HG02981 (cell line): ENCODE data around the gene C19orf81.

Experiments used
- ATAC-seq: cut with Tn5 transposase; IDR thresholded peaks from one replicate; pipeline ENCODE4 v1.9.1; 2021; ENCODE audit warnings: mild to moderate bottlenecking, moderate library complexity; ENCODE audit not compliant: unreplicated experiment

C19orf81 gene

DNA sequence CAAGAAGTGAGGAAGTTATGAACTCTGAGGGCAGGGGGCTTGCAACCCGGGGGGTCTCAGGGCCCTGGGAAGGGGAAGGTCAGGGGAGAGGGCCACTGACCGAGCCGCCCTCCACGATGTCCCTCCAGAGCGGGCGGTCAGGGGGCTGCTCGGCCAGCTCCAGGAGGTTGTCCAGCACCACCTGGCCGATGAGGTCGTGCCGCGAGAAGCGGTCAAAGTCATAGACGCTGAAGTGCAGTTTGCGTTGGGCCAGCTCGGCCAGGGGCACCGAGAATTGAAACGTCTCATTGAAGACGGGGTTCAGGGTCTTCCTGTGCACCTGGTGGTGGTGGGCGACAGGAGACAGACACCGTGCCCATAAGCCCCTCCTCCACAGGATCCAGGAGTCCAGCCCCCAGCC, 20.1 kb upstream of the C19orf81 start:
- no peak for ATAC-seq

DNA sequence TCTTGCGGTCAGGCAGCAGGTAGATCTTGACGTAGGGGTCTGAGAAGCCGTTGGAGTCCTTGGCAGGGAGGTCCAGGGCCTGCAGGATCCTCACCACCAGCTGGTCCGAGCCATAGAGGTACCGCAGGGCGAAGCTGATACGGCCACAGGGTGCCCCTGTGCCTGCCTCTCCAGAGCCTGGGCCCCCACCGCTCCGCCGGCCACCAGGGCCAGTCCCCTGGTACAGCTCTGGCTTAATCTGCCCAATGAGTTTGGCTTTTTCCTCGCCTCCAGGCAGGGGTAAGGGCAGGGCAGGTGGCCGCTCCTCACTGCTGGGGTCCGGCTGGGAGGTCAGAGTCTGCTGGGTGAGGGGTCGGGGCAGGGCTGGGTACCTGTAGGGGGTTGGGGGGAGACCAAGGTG, 19.4 kb upstream of the C19orf81 start:
- ATAC-seq = no peak

DNA sequence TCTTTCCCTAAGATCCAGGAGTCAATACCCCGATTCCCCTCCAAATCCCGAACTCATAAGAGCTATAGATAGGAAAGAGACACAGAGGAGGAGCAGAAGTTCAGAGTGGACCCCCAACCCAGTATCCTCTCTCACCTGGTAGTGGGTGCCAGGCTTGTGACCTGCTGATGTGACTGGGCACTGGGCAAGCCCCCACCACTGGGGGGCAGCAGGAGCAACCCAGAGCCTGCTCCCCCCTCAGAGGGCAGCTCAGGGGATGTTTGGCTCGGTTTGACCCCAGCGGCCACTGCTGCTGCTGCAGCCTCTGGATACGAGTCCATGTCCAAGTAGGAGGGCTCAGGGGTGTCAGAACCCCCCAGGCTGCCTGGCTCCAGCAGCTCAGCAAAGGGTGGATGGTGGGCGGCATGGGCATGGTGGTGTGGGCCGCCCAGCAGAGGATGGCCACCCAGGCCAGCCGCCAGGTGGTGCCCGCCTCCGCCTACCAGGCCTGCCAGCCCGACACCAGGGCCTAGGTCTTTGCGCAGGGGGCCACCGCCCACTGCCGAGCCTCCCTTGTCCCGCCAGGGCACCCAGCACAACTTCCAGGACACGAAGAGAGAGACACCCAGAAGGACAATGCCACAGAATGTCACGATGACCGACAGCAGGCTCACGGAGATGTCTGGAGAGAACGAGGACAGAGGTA, 17.0 kb upstream of the C19orf81 start:
- no peak for ATAC-seq

DNA sequence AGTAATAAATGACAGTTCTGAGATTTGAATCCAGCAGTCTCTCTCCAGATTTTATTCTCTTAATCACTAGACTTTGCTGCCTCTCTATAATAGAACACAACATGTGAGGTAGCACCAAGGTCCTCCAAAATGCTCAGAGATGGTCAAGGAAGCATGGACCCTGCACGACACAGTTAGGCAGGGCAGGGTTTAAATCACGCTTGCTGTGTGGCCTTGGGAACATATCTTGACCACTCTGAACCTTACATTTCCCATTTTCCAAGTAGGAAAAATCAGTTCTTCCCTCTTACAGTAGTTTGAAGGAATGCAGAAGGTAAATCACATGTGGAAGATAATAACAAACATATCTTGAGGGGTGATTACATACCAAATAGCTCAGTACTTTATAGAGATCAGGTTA, 15.9 kb upstream of the C19orf81 start:
- ATAC-seq = no peak

DNA sequence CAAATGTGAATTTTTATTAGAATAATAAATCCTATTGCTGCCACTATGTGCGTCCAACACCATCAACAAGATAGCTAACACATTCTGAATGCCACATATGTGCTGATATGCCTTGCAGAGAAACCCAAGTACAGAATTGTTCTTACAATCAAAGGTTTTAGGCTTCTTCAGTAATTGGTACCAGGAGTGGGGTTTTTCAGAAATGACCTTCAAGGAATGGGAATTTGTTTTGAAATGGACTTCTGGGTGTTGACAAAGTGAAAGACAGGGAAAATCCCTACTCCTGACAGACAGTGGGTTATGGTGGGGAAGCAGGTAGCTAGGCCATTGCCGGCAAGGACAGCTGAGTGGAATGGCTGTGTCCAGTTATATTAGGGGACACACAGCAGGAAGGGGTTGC, 15.3 kb upstream of the C19orf81 start:
- no peak for ATAC-seq

DNA sequence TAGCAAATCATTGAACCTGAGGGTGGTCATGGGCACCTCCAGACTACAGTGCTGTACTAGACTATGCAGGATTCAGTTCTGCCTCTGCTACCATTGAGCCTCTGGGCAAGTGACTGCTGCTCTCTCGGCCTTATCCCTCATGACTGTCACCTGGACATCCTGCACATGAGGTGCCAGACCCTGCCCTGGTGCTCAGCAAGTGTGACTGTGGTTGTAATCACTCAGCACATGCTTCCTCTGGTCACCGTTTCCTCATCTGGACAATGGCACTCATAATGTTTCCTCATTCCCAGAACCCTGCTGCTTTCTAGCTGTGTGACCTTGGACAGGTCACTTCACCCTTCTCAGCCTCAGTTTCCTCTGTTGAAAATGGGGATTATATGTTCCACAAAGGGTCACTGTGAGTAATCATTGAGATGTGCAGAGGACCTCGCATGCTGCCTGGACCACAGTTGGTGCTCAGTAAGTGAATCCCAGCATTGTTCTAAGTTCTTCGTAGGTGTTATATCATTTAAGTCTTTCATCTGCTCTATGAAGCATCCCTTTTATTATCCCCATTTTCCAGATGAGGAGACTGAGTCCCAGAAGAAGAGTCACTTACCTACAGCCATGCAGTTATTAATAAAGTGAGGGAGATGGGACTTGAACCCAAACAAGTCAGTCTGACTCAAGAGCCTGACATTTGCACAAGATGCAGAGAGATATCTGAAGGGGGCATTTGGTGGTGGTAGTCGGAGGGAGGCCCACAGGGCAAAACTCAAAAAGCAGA, 12.7 kb upstream of the C19orf81 start:
- no peak for ATAC-seq

DNA sequence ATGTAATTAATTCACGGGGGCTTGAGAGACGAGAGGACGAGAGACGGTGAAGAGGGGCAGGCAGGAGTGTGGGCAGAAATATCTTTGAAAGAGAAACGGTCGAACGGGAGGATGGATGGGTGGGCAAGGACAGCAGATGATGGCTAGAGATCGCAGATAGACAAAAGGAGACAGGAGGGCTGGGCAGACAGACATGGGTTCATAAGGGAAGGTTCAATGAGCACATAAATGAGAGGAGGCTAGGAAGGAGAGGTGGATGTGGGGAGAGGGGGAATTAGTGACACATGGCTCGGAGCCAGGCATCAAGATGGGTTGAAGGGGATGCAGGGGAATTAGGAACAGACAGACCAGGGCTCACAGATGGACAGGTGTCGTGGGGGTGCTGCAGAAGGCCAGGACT, 10.6 kb upstream of the C19orf81 start:
- ATAC-seq = no peak

GRCh38 chr19:50639121-50640112, 9.8 kb upstream of the C19orf81 start, which contains the start of gene SYT3:
Gene SYT3, minus strand, starts transcription at chr19:50639881. Its CDS starts 2,470 bp downstream, at chr19:50637411.
- no peak for ATAC-seq

GRCh38 chr19:50640368-50640767, 8.9 kb upstream of the C19orf81 start:
- ATAC-seq = no peak

- no peak for ATAC-seq
Measured at GRCh38 chr19:50644315-50644915, 4.8 kb upstream of the C19orf81 start.

DNA sequence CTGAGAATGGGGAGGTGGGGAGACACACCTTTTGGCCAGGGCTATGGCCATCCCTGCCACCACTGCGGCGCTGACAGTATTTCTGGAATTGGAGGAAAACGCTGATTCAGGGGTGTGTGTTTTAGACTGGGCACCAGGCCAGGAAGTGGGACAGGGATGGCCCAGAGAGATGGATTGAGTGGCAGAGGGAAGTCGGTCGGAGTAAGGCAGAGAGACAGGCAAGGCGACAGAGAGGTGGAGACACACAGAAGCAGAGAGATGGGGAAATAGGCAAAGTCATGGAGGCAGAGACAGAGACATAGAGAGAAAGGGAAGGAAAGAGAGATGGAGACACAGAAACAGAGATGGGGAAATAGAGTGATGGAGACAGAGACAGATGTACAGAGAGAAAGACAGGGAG, 4.1 kb upstream of the C19orf81 start:
- no peak for ATAC-seq

- no peak for ATAC-seq
Measured at GRCh38 chr19:50646074-50646807, 3.0 kb upstream of the C19orf81 start.

GRCh38 chr19:50647879-50648615, 1.2 kb upstream of the C19orf81 start:
- ATAC-seq = no peak

GRCh38 chr19:50648659-50649058, 586 bp upstream of the C19orf81 start:
- ATAC-seq = no peak

DNA sequence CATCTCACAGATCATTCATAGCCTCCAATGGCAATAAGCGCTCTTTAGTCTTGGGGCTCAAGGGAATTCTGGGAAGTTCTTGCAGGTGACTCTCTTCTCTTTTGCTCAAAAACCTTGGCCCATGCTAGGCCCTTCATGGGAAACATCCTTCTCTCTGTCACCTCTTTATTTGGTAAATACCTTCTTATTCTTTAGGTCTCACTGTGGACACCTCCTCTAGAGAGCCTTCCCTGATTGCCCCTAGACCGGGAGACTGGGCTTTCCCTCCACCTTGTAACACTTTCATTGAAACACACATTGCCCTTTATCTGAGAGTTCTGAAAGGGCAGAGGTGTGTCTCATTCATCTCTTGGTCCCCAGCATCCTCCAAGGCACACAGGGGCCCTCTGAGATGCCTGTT, 1.9 kb downstream of the C19orf81 start:
- no peak for ATAC-seq

GRCh38 chr19:50652722-50653121, 3.5 kb downstream of the C19orf81 start:
- ATAC-seq = no peak

DNA sequence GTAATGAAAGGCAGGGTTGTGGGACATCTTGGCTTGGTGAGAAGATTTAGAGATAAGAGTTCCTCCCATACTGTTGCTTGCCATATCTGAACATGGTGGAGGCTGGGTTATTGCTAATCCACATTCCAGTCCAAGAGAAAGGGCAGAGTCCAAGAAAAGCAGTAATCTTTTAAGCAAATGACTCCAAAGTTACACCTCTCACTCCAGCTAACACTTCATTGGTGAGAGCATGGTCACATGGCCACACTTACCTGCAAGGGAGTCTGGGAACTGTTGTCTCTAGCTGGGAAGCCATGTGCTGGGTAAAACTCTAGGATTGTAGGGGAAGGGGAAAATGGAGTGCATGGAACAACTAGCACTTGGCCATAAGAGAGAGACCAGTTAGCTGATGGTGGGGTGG, 5.6 kb downstream of the C19orf81 start:
- ATAC-seq = no peak

GRCh38 chr19:50657222-50657669, 8.0 kb downstream of the C19orf81 start:
- ATAC-seq = no peak

DNA sequence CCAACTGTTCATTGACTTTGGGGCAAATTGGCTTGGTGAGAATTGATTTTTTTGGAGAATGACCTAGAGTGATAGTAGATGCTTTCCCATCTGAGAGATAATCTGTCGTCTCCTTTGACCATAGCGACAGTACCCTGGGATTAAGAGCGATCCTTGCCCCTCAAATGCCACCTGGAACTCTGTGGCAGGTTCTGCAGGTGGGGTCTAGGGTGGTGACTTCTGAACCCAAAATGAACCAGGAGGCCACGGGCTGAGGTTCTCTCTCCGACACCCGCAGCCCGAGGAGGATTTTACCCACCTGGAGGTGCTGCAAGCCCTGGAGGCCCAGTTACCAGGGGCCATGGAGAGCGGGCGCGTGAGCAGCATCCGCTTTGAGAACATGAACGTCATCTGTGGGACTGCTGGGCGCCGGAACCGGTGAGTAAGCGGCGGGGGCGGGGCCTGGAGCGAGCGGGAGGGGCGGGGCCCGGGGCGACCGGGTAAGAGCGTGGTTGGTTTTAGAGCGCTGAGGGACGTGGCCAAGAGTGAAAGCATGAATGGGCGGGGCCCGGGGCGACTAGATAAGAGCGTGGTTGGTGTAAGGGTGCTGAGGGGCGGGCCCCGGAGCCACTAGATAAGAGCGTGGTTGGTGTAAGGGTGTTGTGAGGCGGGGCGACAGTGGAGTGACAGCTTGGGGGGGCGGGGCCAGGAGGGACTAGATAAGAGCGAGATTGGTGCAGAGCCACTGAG, 8.6 kb downstream of the C19orf81 start:
- no peak for ATAC-seq
